ENCODE data around the gene USH1C. TPM values are rescaled to one million over a fixed set of nuclear protein-coding genes. Genes with fewer than 3 reads are reported as not detected.

USH1C gene
- total RNA-seq, 1 donor from 2014 or later = 0.24 TPM

- Histone ChIP-seq H3K9ac (no peak overlapping the region), H3K36me3 (no peaks in the 10 kb centered on the region), H3K27me3 (no peaks in the 10 kb centered on the region), H3K4me1 (peaks cover 10% of the 10 kb centered on the region), H4K20me1 (ENCODE audit: low read depth) (no peaks in the 10 kb centered on the region), H3K4me2 (no peak overlapping the region), H3K4me3 (no peak overlapping the region), H3K27ac (no peak overlapping the region), H3K9me3 (ENCODE audit: low read depth) (no peaks in the 10 kb centered on the region), H3F3A (ENCODE audit: low read depth) (peaks cover 9% of the 10 kb centered on the region), H3K79me2 (ENCODE audit: low read depth) (no peaks in the 10 kb centered on the region), H2AFZ (replicated peaks) (no peak overlapping the region)
- Mint-ChIP-seq H3K27me3 (ENCODE audit: insufficient read depth, low read depth) (no peaks in the 10 kb centered on the region), H3K27ac (no peak overlapping the region), H3K9me3 (no peaks in the 10 kb centered on the region), H3K36me3 (no peaks in the 10 kb centered on the region), H3K4me3 (no peak overlapping the region), H3K4me1 (peaks cover 35% of the 10 kb centered on the region)
- TF ChIP-seq EZH2phosphoT487 (IDR thresholded peaks at IDR 0.05) = no peak
- TF ChIP-seq CTCF (IDR thresholded peaks at IDR 0.05) = no peak
- no peak for TF ChIP-seq EZH2 (IDR thresholded peaks at IDR 0.05)
- no peak for DNase-seq (ENCODE audit: low spot score)
Observed at GRCh38 chr11:17533778-17534415, 10.3 kb downstream of the USH1C start.

GRCh38 chr11:17533341-17533740, 10.9 kb downstream of the USH1C start:
- H3K4me3 Mint-ChIP-seq = no peak overlapping the region
- H3K36me3 Mint-ChIP-seq = no peaks in the 10 kb centered on the region
- H3K9me3 ChIP-seq (ENCODE audit: low read depth) = no peaks in the 10 kb centered on the region
- no peaks in the 10 kb centered on the region for H3K9me3 Mint-ChIP-seq
- no peak overlapping the region for H3K4me2 ChIP-seq
- DNase-seq (ENCODE audit: low spot score) = no peak
- peaks cover 2% of the 10 kb centered on the region for H3K27me3 Mint-ChIP-seq (ENCODE audit: insufficient read depth, low read depth)
- H3K9ac ChIP-seq = no peak overlapping the region
- H3K79me2 ChIP-seq (ENCODE audit: low read depth) = no peaks in the 10 kb centered on the region
- H3K36me3 ChIP-seq = no peaks in the 10 kb centered on the region
- no peaks in the 10 kb centered on the region for H3K27me3 ChIP-seq
- peaks cover 9% of the 10 kb centered on the region for H3F3A ChIP-seq (ENCODE audit: low read depth)
- no peaks in the 10 kb centered on the region for H4K20me1 ChIP-seq (ENCODE audit: low read depth)
- H3K4me1 ChIP-seq = peaks cover 10% of the 10 kb centered on the region
- H2AFZ ChIP-seq (replicated peaks) = no peak overlapping the region
- H3K27ac ChIP-seq = no peak overlapping the region
- TF ChIP-seq CTCF (IDR thresholded peaks at IDR 0.05) = no peak
- H3K27ac Mint-ChIP-seq = no peak overlapping the region
- H3K4me1 Mint-ChIP-seq = peaks cover 35% of the 10 kb centered on the region
- H3K4me3 ChIP-seq = no peak overlapping the region

GRCh38 chr11:17532784-17533183, 11.4 kb downstream of the USH1C start:
- Mint-ChIP-seq H3K27me3 (ENCODE audit: insufficient read depth, low read depth) (peaks cover 5% of the 10 kb centered on the region), H3K4me3 (no peak overlapping the region), H3K9me3 (no peaks in the 10 kb centered on the region), H3K4me1 (peaks cover 33% of the 10 kb centered on the region), H3K27ac (no peak overlapping the region), H3K36me3 (no peaks in the 10 kb centered on the region)
- Histone ChIP-seq H3K4me3 (no peak overlapping the region), H3K9me3 (ENCODE audit: low read depth) (no peaks in the 10 kb centered on the region), H3K9ac (no peak overlapping the region), H3F3A (ENCODE audit: low read depth) (peaks cover 9% of the 10 kb centered on the region), H3K4me1 (peaks cover 10% of the 10 kb centered on the region), H3K4me2 (no peak overlapping the region), H3K27me3 (no peaks in the 10 kb centered on the region), H2AFZ (replicated peaks) (no peak overlapping the region), H4K20me1 (ENCODE audit: low read depth) (no peaks in the 10 kb centered on the region), H3K79me2 (ENCODE audit: low read depth) (no peaks in the 10 kb centered on the region), H3K36me3 (no peaks in the 10 kb centered on the region), H3K27ac (no peak overlapping the region)
- TF ChIP-seq EZH2 (IDR thresholded peaks at IDR 0.05) = no peak
- TF ChIP-seq CTCF (IDR thresholded peaks at IDR 0.05) = no peak
- TF ChIP-seq EZH2phosphoT487 (IDR thresholded peaks at IDR 0.05) = no peak
- DNase-seq (ENCODE audit: low spot score) = no peak

Measured in neural progenitor cell (in vitro differentiated cells).